HepG2 (cell line): ENCODE measurements around the gene IGF2. TPM values are rescaled to one million over a fixed set of nuclear protein-coding genes. Genes with fewer than 3 reads are reported as not detected.
A peak's percentile ranks its signal among the peaks of the same experiment; 100 is the strongest.

ENCODE experiments used
- AHDC1 ChIP-seq: sonication (generic); formaldehyde crosslinking; IDR thresholded peaks from 2 replicates; pipeline ENCODE4 v1.5.1; 2020; ENCODE audit warnings: mild to moderate bottlenecking, missing genetic modification reagents, borderline replicate concordance
- ARHGAP35 ChIP-seq: sonication (generic); formaldehyde crosslinking; IDR thresholded peaks from 2 replicates; pipeline ENCODE4 v1.9.0; 2022; ENCODE audit warnings: mild to moderate bottlenecking, inconsistent platforms, moderate library complexity, missing genetic modification reagents, borderline replicate concordance
- ARID2 ChIP-seq: sonication (generic); formaldehyde crosslinking; IDR thresholded peaks from 2 replicates; pipeline ENCODE4 v1.8.1; 2022; ENCODE audit warnings: mild to moderate bottlenecking, missing genetic modification reagents, borderline replicate concordance
- CCAR2 ChIP-seq: fragments of 200-400 bp; formaldehyde crosslinking; optimal IDR thresholded peaks from 2 replicates; pipeline ENCODE3; 2018; ENCODE audit warnings: low read depth, mild to moderate bottlenecking, low read length, moderate library complexity
- EED ChIP-seq: sonication (generic); formaldehyde crosslinking; IDR thresholded peaks from 2 replicates; pipeline ENCODE4 v1.5.0; 2020; ENCODE audit warnings: mild to moderate bottlenecking, missing genetic modification reagents
- GPN1 ChIP-seq: sonication (generic); formaldehyde crosslinking; IDR thresholded peaks from 2 replicates; pipeline ENCODE4 v1.5.1; 2020; ENCODE audit warnings: missing genetic modification reagents, borderline replicate concordance
- HNRNPLL ChIP-seq: fragments of 200-400 bp; formaldehyde crosslinking; IDR thresholded peaks from 2 replicates; pipeline ENCODE4 v1.6.1; 2017; ENCODE audit warnings: mild to moderate bottlenecking, low read depth, low read length; ENCODE audit not compliant: poor library complexity, severe bottlenecking
- IRX3 ChIP-seq: sonication (generic); formaldehyde crosslinking; IDR thresholded peaks from 2 replicates; pipeline ENCODE4 v1.8.1; 2023; ENCODE audit warnings: mild to moderate bottlenecking, low read depth, missing genetic modification reagents, borderline replicate concordance
- MAX ChIP-seq: IDR thresholded peaks from 2 replicates; pipeline ENCODE4 v1.6.1; 2012; ENCODE audit warnings: inconsistent platforms
- MLX ChIP-seq: IDR thresholded peaks from 2 replicates; pipeline ENCODE4 v1.6.1; 2016
- NBN ChIP-seq: fragments of 450-650 bp; conservative IDR thresholded peaks from 2 replicates; pipeline ENCODE4 v1.6.1; 2017
- POLR2A ChIP-seq, 2 experiments: IDR thresholded peaks; 2 replicates each; pipeline ENCODE4 v1.6.1; 2011; ENCODE audit warnings: low read depth in 2 of 2, low read length in 2 of 2, mild to moderate bottlenecking in 1 of 2, moderate library complexity in 1 of 2; ENCODE audit not compliant: insufficient read depth in 1 of 2
- RFX5 ChIP-seq: IDR thresholded peaks from 2 replicates; pipeline ENCODE4 v1.6.1; 2011; ENCODE audit warnings: low read depth, low read length, improper control_type of control experiment
- YY1 ChIP-seq: IDR thresholded peaks from 2 replicates; pipeline ENCODE4 v1.6.1; 2011; ENCODE audit warnings: low read length, low read depth, moderate library complexity, mild to moderate bottlenecking; ENCODE audit not compliant: insufficient read depth, insufficient replicate concordance
- ZC3H4 ChIP-seq: sonication (generic); formaldehyde crosslinking; IDR thresholded peaks from 2 replicates; pipeline ENCODE4 v1.4.0; 2020; ENCODE audit warnings: missing genetic modification reagents, borderline replicate concordance
- ZNF317 ChIP-seq: sonication (generic); formaldehyde crosslinking; IDR thresholded peaks from 2 replicates; pipeline ENCODE4 v1.5.0; 2020; ENCODE audit warnings: mild to moderate bottlenecking, missing genetic modification reagents
- polyA plus RNA-seq, 8 experiments: library from polyadenylated mRNA; depleted of rRNA in 3 of 8; stranded (reverse) in 7 of 8; unstranded in 1 of 8; fragments of >200 nt; fragmentation: Illumina TruSeq in 4 of 8; extraction: Trizol in 4 of 8; gene quantifications; 2 replicates each; pipeline versions ENCODE4 v1.2.1 to v1.2.3, GENCODE V29; 2011 to 2016; ENCODE audit warnings: low read depth in 4 of 8, missing spikeins in 1 of 8, mixed read lengths in 1 of 8; ENCODE audit not compliant: insufficient read depth in 1 of 8
- total RNA-seq, 5 experiments: library from RNA; depleted of rRNA; stranded (reverse); fragments of >200 nt; fragmentation: Illumina TruSeq; extraction: Trizol; gene quantifications; 2 replicates each; pipeline ENCODE4 v1.2.3, GENCODE V29; 2016; ENCODE audit warnings: low read depth in 1 of 5
- TF ChIP-seq, protein P1 (sequence below): IDR thresholded peaks from 2 replicates; pipeline ENCODE4 v1.4.0; 2020; ENCODE audit warnings: mild to moderate bottlenecking, missing genetic modification reagents

Gene IGF2
- total and polyA plus RNA-seq, 2 of the 13 experiments (the other 11 are each of a cell fraction or from before 2014, with no cell fraction given): 79.1 to 254 TPM

- TF ChIP-seq ARHGAP35 (CRISPR knock-in tag) (no peak), NBN (no peak), CCAR2 (no peak), YY1 (peak; percentile 43), RFX5 (no peak), ZC3H4 (CRISPR knock-in tag) (no peak), MLX (no peak), EED (CRISPR knock-in tag) (no peak), GPN1 (CRISPR knock-in tag) (no peak), IRX3 (CRISPR knock-in tag) (no peak), MAX (peak; percentile 11; the same call in 1 of the 2 replicates), ZNF317 (CRISPR knock-in tag) (no peak), AHDC1 (CRISPR knock-in tag) (no peak), HNRNPLL (peak; percentile 32), POLR2A (IDR thresholded peaks at IDR 0.05; ENCODE audit: insufficient read depth in 1 of 2, low read depth in 2 of 2, low read length in 2 of 2) (no peak), ARID2 (CRISPR knock-in tag) (no peak)
- TF ChIP-seq, protein P1, sequence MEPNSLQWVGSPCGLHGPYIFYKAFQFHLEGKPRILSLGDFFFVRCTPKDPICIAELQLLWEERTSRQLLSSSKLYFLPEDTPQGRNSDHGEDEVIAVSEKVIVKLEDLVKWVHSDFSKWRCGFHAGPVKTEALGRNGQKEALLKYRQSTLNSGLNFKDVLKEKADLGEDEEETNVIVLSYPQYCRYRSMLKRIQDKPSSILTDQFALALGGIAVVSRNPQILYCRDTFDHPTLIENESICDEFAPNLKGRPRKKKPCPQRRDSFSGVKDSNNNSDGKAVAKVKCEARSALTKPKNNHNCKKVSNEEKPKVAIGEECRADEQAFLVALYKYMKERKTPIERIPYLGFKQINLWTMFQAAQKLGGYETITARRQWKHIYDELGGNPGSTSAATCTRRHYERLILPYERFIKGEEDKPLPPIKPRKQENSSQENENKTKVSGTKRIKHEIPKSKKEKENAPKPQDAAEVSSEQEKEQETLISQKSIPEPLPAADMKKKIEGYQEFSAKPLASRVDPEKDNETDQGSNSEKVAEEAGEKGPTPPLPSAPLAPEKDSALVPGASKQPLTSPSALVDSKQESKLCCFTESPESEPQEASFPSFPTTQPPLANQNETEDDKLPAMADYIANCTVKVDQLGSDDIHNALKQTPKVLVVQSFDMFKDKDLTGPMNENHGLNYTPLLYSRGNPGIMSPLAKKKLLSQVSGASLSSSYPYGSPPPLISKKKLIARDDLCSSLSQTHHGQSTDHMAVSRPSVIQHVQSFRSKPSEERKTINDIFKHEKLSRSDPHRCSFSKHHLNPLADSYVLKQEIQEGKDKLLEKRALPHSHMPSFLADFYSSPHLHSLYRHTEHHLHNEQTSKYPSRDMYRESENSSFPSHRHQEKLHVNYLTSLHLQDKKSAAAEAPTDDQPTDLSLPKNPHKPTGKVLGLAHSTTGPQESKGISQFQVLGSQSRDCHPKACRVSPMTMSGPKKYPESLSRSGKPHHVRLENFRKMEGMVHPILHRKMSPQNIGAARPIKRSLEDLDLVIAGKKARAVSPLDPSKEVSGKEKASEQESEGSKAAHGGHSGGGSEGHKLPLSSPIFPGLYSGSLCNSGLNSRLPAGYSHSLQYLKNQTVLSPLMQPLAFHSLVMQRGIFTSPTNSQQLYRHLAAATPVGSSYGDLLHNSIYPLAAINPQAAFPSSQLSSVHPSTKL: no peak
Observed at GRCh38 chr11:2156416-2157182, 17.4 kb upstream of the IGF2 start (continued).
